Uterus (tissue), 4 donors: ENCODE measurements around the gene CARD10. TPM values are rescaled to one million over a fixed set of nuclear protein-coding genes. Genes with fewer than 3 reads are reported as not detected.

Source experiments
- DNase-seq, 2 donors: peaks; one replicate each; pipeline ENCODE4 v3.0.0-alpha.2; 2019 to 2020
- H3K27ac ChIP-seq, 2 donors: fragments of 200-600 bp; sonication (generic); 1 replicate in 1 of 2; 2 replicates in 1 of 2; pipeline ENCODE4 v1.5.1; 2016 to 2018
- H3K27me3 ChIP-seq, 2 donors: fragments of 200-600 bp; sonication (generic); one replicate each; pipeline ENCODE4 v1.5.1; 2018 to 2019; ENCODE audit warnings: control low read depth in 1 of 2
- H3K36me3 ChIP-seq, 2 donors: fragments of 200-600 bp; sonication (generic); one replicate each; pipeline ENCODE4 v1.5.1; 2019; ENCODE audit warnings: control low read depth in 1 of 2
- H3K4me1 ChIP-seq, 2 donors: fragments of 200-600 bp; sonication (generic); one replicate each; pipeline ENCODE4 v1.5.1; 2018 to 2019; ENCODE audit warnings: control low read depth in 1 of 2
- H3K4me3 ChIP-seq, 2 donors: fragments of 200-600 bp; sonication (generic); 1 replicate in 1 of 2; 2 replicates in 1 of 2; pipeline ENCODE4 v1.5.1; 2018 to 2019; ENCODE audit warnings: mild to moderate bottlenecking in 1 of 2
- H3K9me3 ChIP-seq, 2 donors: fragments of 200-600 bp; sonication (generic); one replicate each; pipeline ENCODE4 v1.5.1; 2019; ENCODE audit warnings: control low read depth in 1 of 2
- POLR2A ChIP-seq, 2 donors: fragments of 450-650 bp; IDR thresholded peaks; one replicate each; pipeline ENCODE4 v1.6.1; 2016; ENCODE audit warnings: antibody characterized with exemption in 2 of 2, mild to moderate bottlenecking in 1 of 2, moderate library complexity in 1 of 2
- intact Hi-C: fragments of 100-400 bp; cut with DNase I; formaldehyde crosslinking; loops from one replicate; pipeline ENCODE4 v1.15.1; 2023; ENCODE audit warnings: low total_unique reads
- total RNA-seq, 4 donors: library from RNA; depleted of rRNA in 3 of 4; stranded (reverse); fragments of >200 nt in 3 of 4; gene quantifications; one replicate each; pipeline versions ENCODE4 v1.1.0 to v1.2.4, GENCODE V29; 2014 to 2023
- TF ChIP-seq, protein P1 (sequence below), 4 experiments: fragments of 200-600 bp in 2 of 4; fragments of 450-650 bp in 2 of 4; sonication (generic) in 2 of 4; IDR thresholded peaks; one replicate each; pipeline ENCODE4 v1.5.1; 2016 to 2019; ENCODE audit warnings: antibody characterized with exemption in 4 of 4, mild to moderate bottlenecking in 2 of 4, moderate library complexity in 1 of 4
- donor health status: DM: yes; HTN: yes; CAD: no.

Gene CARD10
- total RNA-seq, 4 donors from 2014 or later = 4.6 to 23.4 (median 10.2) TPM

DNA sequence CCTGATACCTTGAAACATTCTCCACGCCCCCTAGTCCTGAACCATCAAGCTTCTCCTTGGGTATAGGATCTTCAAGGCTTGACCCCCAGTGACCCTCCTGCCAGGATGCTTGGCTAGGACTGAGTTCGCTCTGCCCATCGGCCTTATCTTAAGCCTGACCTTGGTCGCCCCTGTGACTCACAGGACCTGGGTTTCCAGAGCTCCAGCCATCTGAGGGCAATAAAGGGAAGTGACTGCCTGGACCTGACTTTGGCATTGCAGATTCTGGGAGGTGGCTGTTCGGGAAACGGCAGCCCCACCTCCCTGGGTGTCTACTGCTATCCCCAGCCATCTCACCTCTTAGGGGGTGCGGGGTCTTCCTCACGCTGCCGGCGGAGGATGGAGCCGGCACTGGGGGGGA lies 15.4 kb downstream of the CARD10 start:
- intact Hi-C loops = no loop called here
- Histone ChIP-seq H3K4me3 (no peak overlapping the region), H3K36me3 (no peaks in the 10 kb centered on the region), H3K27ac (peak overlapping the region; percentile 21 to 49), H3K27me3 (no peaks in the 10 kb centered on the region), H3K4me1 (no peaks in the 10 kb centered on the region), H3K9me3 (no peaks in the 10 kb centered on the region)
- peak in 1 of 2 donors; percentile 50 for DNase-seq
- TF ChIP-seq, protein P1, sequence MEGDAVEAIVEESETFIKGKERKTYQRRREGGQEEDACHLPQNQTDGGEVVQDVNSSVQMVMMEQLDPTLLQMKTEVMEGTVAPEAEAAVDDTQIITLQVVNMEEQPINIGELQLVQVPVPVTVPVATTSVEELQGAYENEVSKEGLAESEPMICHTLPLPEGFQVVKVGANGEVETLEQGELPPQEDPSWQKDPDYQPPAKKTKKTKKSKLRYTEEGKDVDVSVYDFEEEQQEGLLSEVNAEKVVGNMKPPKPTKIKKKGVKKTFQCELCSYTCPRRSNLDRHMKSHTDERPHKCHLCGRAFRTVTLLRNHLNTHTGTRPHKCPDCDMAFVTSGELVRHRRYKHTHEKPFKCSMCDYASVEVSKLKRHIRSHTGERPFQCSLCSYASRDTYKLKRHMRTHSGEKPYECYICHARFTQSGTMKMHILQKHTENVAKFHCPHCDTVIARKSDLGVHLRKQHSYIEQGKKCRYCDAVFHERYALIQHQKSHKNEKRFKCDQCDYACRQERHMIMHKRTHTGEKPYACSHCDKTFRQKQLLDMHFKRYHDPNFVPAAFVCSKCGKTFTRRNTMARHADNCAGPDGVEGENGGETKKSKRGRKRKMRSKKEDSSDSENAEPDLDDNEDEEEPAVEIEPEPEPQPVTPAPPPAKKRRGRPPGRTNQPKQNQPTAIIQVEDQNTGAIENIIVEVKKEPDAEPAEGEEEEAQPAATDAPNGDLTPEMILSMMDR (IDR thresholded peaks at IDR 0.05) = no peak
- no peak for TF ChIP-seq POLR2A (IDR thresholded peaks at IDR 0.05)

DNA sequence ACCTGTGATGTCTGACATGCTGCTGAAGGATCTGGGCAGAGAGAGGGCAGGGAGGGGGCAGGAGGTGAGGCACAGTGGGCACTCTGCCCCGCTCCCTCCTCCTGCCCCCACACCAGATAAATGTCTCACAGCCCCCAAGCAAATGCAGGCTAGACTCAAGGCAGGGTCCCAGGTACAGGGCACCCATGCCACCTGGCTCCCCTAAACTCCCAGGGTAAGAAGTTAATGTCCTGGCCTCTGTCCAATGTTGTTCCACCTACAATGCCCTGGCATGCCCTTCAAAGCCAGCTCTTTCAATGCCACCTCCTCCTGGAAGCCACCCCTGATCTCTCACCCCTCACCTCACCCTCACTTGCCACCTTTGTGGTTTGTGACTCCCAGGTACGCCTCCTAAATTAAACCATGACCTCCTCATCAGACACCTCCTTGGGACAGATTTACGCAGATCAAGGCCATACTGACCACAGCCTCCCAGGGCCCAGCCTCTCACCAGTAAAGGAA lies 16.0 kb downstream of the CARD10 start:
- Histone ChIP-seq H3K4me1 (no peaks in the 10 kb centered on the region), H3K4me3 (no peak overlapping the region), H3K9me3 (no peaks in the 10 kb centered on the region), H3K27me3 (no peaks in the 10 kb centered on the region), H3K27ac (peak overlapping the region; percentile 40 to 49), H3K36me3 (no peaks in the 10 kb centered on the region)
- DNase-seq = no peak
- intact Hi-C loops = no loop called here
- no peak for TF ChIP-seq POLR2A (IDR thresholded peaks at IDR 0.05)
- TF ChIP-seq, protein P1 (IDR thresholded peaks at IDR 0.05) = no peak

DNA sequence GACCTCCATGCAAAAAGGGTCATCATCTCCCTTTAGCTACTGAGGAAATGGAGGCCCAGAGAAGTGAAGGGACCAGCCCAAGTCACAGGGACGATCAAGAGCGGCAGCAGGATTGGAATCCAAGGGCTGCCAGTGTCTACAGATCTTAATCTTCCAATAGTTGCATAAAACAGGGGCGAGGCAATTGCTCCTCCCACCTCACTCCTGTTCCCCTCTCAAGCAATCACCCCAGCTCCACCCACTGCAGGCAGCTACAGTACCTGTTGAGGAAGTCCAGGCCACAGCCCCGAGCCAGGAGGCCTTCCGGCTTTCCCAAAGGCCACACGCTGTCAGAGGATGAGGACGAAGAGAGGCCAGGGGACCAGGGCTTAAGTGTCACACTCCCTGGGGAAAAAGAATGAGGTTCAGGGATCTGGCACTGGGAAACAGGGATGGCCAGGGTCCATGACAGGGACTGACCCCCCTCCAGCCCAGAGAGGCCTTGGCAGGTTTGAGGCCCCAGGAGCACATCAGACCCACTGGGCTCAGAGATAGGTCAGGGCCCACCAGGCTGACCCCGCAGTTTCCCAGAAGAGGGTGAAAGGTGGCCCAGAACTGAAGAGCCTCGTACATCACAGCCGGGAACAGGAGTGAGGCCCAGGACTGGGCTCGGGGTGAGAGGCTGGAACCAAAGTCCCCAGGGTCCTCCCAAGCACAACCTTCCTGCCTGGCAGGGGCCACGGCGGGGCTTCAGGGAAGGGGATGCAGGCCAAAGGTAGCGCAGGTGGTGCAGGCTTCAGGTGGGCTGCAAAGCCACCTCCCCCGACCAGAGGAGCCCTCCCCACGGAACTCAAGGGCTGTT lies 16.7 kb downstream of the CARD10 start:
- Histone ChIP-seq H3K9me3 (no peaks in the 10 kb centered on the region), H3K4me3 (no peak overlapping the region), H3K4me1 (no peaks in the 10 kb centered on the region), H3K36me3 (no peaks in the 10 kb centered on the region), H3K27ac (peak overlapping the region; percentile 40 to 49), H3K27me3 (no peaks in the 10 kb centered on the region)
- TF ChIP-seq, protein P1 (IDR thresholded peaks at IDR 0.05) = no peak
- no peak for TF ChIP-seq POLR2A (IDR thresholded peaks at IDR 0.05)
- peak in 1 of 2 donors; percentile 44 for DNase-seq
- intact Hi-C loops = no loop called here

DNA sequence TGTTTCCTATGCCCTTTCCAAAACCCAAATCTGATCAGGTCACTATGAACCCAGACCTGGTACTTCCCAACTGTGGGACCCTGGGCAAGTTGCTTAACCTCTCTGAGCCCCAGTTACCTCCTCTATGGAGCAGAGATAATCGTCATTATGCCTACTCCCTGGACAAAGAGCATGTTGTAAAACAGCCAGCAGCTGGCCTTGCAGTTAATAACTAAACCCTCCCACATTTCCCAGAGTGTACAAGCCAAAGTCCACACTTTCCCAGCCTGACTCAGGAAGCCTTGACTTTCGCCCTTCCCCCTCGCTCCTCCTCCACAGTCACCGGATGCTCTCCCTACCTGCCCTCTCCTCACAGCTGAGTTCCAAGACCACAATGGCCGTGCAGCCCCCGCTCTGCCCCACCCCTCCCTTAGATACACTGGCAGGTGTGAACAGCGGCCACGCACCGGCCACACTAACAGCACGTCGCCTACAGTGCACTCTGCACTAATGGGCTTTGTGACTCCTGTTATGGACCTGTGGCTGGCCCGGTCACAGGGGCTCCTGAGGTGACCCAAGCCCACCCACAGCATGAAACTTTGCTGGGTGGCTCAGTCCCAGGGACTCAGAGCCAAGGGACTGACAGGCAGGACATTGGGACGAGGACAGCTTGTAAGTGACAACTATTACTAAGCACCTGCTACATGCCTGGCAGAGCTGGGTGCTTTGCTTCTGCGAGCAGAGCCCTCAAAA lies 17.4 kb downstream of the CARD10 start:
- Histone ChIP-seq H3K27ac (peak overlapping the region; percentile 21 to 49), H3K4me3 (no peak overlapping the region), H3K4me1 (no peaks in the 10 kb centered on the region), H3K9me3 (no peaks in the 10 kb centered on the region), H3K27me3 (no peaks in the 10 kb centered on the region), H3K36me3 (no peaks in the 10 kb centered on the region)
- TF ChIP-seq, protein P1 (IDR thresholded peaks at IDR 0.05) = no peak
- no peak for TF ChIP-seq POLR2A (IDR thresholded peaks at IDR 0.05)
- DNase-seq = peak in 1 of 2 donors; percentile 65
- intact Hi-C loops = no loop called here
